SK-N-SH (cell line): ENCODE measurements around the gene GRID2IP. TPM values are rescaled to one million over a fixed set of nuclear protein-coding genes. Genes with fewer than 3 reads are reported as not detected.

ENCODE experiments used
- CTCF ChIA-PET: fragments of 300-600, 350-600 bp; formaldehyde crosslinking; extraction: SDS; loops from one replicate; lab custom pipeline; 2021; lab: Yijun Ruan, JAX
- POLR2A ChIA-PET: fragments of 350-600 bp; sonication (Branson Sonifier 250); formaldehyde crosslinking; extraction: SDS; loops from one replicate; lab custom pipeline; 2020; ENCODE audit warnings: antibody characterized with exemption, inconsistent platforms; lab: Yijun Ruan, JAX
- DNase-seq: peaks from one replicate; pipeline ENCODE4 v3.0.0; 2012
- H2AFZ ChIP-seq: fragments of 200-600 bp; sonication (generic); 2 replicates; pipeline ENCODE4 v1.8.1; 2016; ENCODE audit warnings: antibody characterized with exemption, mild to moderate bottlenecking, low read depth
- H3F3A ChIP-seq: fragments of 200-600 bp; sonication (generic); replicated peaks from 2 replicates; pipeline ENCODE3; 2016; ENCODE audit warnings: antibody characterized with exemption, mild to moderate bottlenecking; ENCODE audit not compliant: insufficient read depth
- H3K27ac ChIP-seq, 2 experiments: fragments of 200-500 bp in 1 of 2; fragments of 200-600 bp in 1 of 2; sonication (Bioruptor generic) in 1 of 2; sonication (generic), shearing (Covaris generic) in 1 of 2; 2 replicates each; pipeline versions ENCODE4 v1.5.1 to v1.6.1; 2014 to 2016; ENCODE audit warnings: low read depth in 2 of 2, inconsistent platforms in 1 of 2, low read length in 1 of 2, mild to moderate bottlenecking in 1 of 2, mixed read lengths in 1 of 2
- H3K27me3 ChIP-seq: fragments of 200-600 bp; sonication (generic), shearing (Covaris generic); 2 replicates; pipeline ENCODE4 v1.6.1; 2016; ENCODE audit warnings: mixed run types; ENCODE audit not compliant: insufficient read depth
- H3K36me3 ChIP-seq, 2 experiments: fragments of 200-500 bp in 1 of 2; fragments of 200-600 bp in 1 of 2; sonication (Bioruptor generic) in 1 of 2; sonication (generic) in 1 of 2; replicated peaks in 1 of 2; 2 replicates each; pipeline versions ENCODE3 to v1.5.1; 2014 to 2016; ENCODE audit warnings: low read length in 1 of 2, mild to moderate bottlenecking in 1 of 2; ENCODE audit not compliant: insufficient read depth in 2 of 2, control insufficient read depth in 1 of 2
- H3K4me1 ChIP-seq, 2 experiments: fragments of 200-500 bp in 1 of 2; fragments of 200-600 bp in 1 of 2; sonication (Bioruptor generic) in 1 of 2; sonication (generic), shearing (Covaris generic) in 1 of 2; 2 replicates each; pipeline versions ENCODE4 v1.5.1 to v1.6.1; 2014 to 2016; ENCODE audit warnings: low read depth in 1 of 2, low read length in 1 of 2, mixed run types in 1 of 2; ENCODE audit not compliant: insufficient read depth in 2 of 2, control insufficient read depth in 1 of 2
- H3K4me2 ChIP-seq: fragments of 200-600 bp; sonication (generic), shearing (Covaris generic); 2 replicates; pipeline ENCODE4 v1.6.1; 2017; ENCODE audit warnings: mixed run types
- H3K4me3 ChIP-seq, 2 experiments: fragments of 200-500 bp in 1 of 2; fragments of 200-600 bp in 1 of 2; sonication (Bioruptor generic) in 1 of 2; sonication (generic), shearing (Covaris generic) in 1 of 2; 2 replicates each; pipeline versions ENCODE4 v1.5.1 to v1.8.1; 2014 to 2016; ENCODE audit warnings: low read depth in 2 of 2, inconsistent platforms in 1 of 2, low read length in 1 of 2, mild to moderate bottlenecking in 1 of 2, mixed read lengths in 1 of 2, moderate library complexity in 1 of 2
- H3K79me2 ChIP-seq: fragments of 200-600 bp; sonication (generic); 2 replicates; pipeline ENCODE4 v1.8.1; 2017; ENCODE audit warnings: mild to moderate bottlenecking; ENCODE audit not compliant: insufficient read depth
- H3K9ac ChIP-seq: fragments of 200-600 bp; sonication (generic); 2 replicates; pipeline ENCODE4 v1.6.1; 2017; ENCODE audit warnings: mixed run types
- H3K9me2 ChIP-seq: fragments of 200-600 bp; sonication (generic); 2 replicates; pipeline ENCODE4 v1.6.1; 2017; ENCODE audit warnings: mixed run types
- H3K9me3 ChIP-seq: fragments of 200-600 bp; sonication (generic); 2 replicates; pipeline ENCODE4 v1.6.1; 2017; ENCODE audit warnings: mixed run types, mild to moderate bottlenecking, moderate library complexity
- H4K20me1 ChIP-seq: fragments of 200-600 bp; sonication (generic); 2 replicates; pipeline ENCODE4 v1.6.1; 2017; ENCODE audit warnings: mild to moderate bottlenecking, mixed run types; ENCODE audit not compliant: insufficient read depth
- CHD2 ChIP-seq: fragments of 150-350 bp; IDR thresholded peaks from 2 replicates; pipeline ENCODE4 v1.6.1; 2018; ENCODE audit warnings: low read length; ENCODE audit not compliant: partially characterized antibody
- FOXJ3 ChIP-seq: sonication (generic); formaldehyde crosslinking; IDR thresholded peaks from 2 replicates; pipeline ENCODE4 v1.5.1; 2020; ENCODE audit warnings: mild to moderate bottlenecking, missing genetic modification reagents
- NRF1 ChIP-seq: IDR thresholded peaks from 2 replicates; pipeline ENCODE4 v1.6.1; 2012; ENCODE audit warnings: low read depth, mild to moderate bottlenecking, low read length
- PBX3 ChIP-seq: IDR thresholded peaks from 2 replicates; pipeline ENCODE4; 2012
- RAD21 ChIP-seq: IDR thresholded peaks from 2 replicates; pipeline ENCODE4 v1.6.1; 2012; ENCODE audit warnings: mild to moderate bottlenecking, low read length
- RXRA ChIP-seq: IDR thresholded peaks from 2 replicates; pipeline ENCODE4 v1.4.0; 2012; ENCODE audit warnings: low read depth, mild to moderate bottlenecking, borderline replicate concordance
- SMC3 ChIP-seq: IDR thresholded peaks from 2 replicates; pipeline ENCODE4 v1.6.1; 2012; ENCODE audit warnings: low read depth, low read length, improper control_type of control experiment
- TCF12 ChIP-seq: IDR thresholded peaks from 2 replicates; pipeline ENCODE4 v1.4.0; 2012
- TEAD4 ChIP-seq: IDR thresholded peaks from 2 replicates; pipeline ENCODE4 v1.4.0; 2012; ENCODE audit warnings: mild to moderate bottlenecking, borderline replicate concordance; ENCODE audit not compliant: insufficient read depth
- ZBTB33 ChIP-seq: IDR thresholded peaks from 2 replicates; pipeline ENCODE4 v1.4.0; 2012; ENCODE audit warnings: low read depth, borderline replicate concordance
- WGBS: methylation state at CpG from one replicate; pipeline ENCODE4 v1.1.6; 2017; ENCODE audit warnings: low lambda C conversion rate; 5-methylcytosine and 5-hydroxymethylcytosine counted together
- polyA plus RNA-seq, 3 experiments: library from polyadenylated mRNA; depleted of rRNA; stranded (reverse); fragments of >200 nt; gene quantifications; 2 replicates each; pipeline ENCODE4 v1.2.3, GENCODE V29; 2012

GRID2IP gene
- polyA plus RNA-seq, 1 of the 3 experiments (the other 2 are of a cell fraction), result 0.03 TPM

DNA sequence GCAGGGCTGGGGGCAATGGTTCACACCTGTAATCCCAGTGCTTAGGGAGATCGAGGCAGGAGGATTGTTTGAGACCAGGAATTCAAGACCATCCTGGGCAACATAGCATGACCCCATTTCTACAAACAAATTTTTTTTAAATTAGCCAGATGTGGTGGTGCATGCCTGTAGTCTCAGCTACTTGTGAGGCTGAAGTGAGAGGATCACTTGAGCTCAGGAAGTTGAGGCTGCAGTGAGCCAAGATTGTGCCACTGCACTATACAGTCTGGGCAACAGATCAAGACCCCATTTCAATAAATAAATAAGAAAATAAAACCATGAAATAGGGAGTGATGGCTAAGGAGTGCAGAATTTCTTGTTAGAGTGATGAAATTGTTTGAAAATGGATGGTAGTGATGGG is 8.9 kb downstream of the GRID2IP start:
- no peak overlapping the region for H3K4me2 ChIP-seq
- TF ChIP-seq RXRA, result no peak
- no peak for TF ChIP-seq ZBTB33
- no peak for TF ChIP-seq FOXJ3 (CRISPR knock-in tag)
- TF ChIP-seq SMC3, result no peak
- no peak for TF ChIP-seq CHD2
- TF ChIP-seq NRF1, result no peak
- TF ChIP-seq TEAD4, result no peak
- no peak for TF ChIP-seq TCF12
- no peaks in the 10 kb centered on the region for H3K9me2 ChIP-seq
- H3K27ac ChIP-seq, result no peak overlapping the region
- no peaks in the 10 kb centered on the region for H3K4me1 ChIP-seq
- 35% methylated on average over 1 of the region's 1 CpG for WGBS
- no peaks in the 10 kb centered on the region for H3K36me3 ChIP-seq
- ChIA-PET CTCF (interaction anchor here (1.0 to 1.4 kb wide), 2 partner anchors 15 to 17 kb away, joined by 3 to 4 read pairs; no protein-coding TSS in a partner anchor), POLR2A (no interaction called here)
- no peaks in the 10 kb centered on the region for H3K79me2 ChIP-seq
- no peak overlapping the region for H2AFZ ChIP-seq
- H4K20me1 ChIP-seq, result no peaks in the 10 kb centered on the region
- DNase-seq, result no peak
- H3F3A ChIP-seq, result no peaks in the 10 kb centered on the region
- no peaks in the 10 kb centered on the region for H3K9me3 ChIP-seq
- no peak overlapping the region for H3K4me3 ChIP-seq
- H3K27me3 ChIP-seq, result no peaks in the 10 kb centered on the region
- H3K9ac ChIP-seq, result no peak overlapping the region

- H3K27ac ChIP-seq, result no peak overlapping the region
- H3K79me2 ChIP-seq, result no peaks in the 10 kb centered on the region
- H3K4me1 ChIP-seq, result no peaks in the 10 kb centered on the region; a peak in 1 of 4 replicates
- no peak overlapping the region for H3K9ac ChIP-seq
- ChIA-PET POLR2A (interaction anchor here (1.3 kb wide), 1 partner anchor 54 kb away, joined by 5 read pairs; no protein-coding TSS in a partner anchor), CTCF (interaction anchor here (0.8 to 4.6 kb wide), 10 partner anchors 10 to 53 kb away, joined by 3 to 27 read pairs (median 4); partner anchors contain the start of gene INTS15)
- H3K9me2 ChIP-seq, result no peaks in the 10 kb centered on the region
- H4K20me1 ChIP-seq, result no peaks in the 10 kb centered on the region
- TF ChIP-seq PBX3 (peak; percentile 60), RAD21 (no peak)
- H2AFZ ChIP-seq, result peak overlapping the region; percentile 63; the same call in 1 of the 2 replicates
- H3K4me3 ChIP-seq, result peak overlapping the region; percentile 43 to 62
- no peaks in the 10 kb centered on the region for H3F3A ChIP-seq
- peak overlapping the region; percentile 84 for H3K4me2 ChIP-seq
- WGBS, result 4% methylated on average over 44 of the region's 56 CpGs
- DNase-seq, result peak; percentile 100
- no peaks in the 10 kb centered on the region for H3K36me3 ChIP-seq
- H3K27me3 ChIP-seq, result peaks cover 10% of the 10 kb centered on the region; the same call in 1 of the 2 replicates
- no peaks in the 10 kb centered on the region for H3K9me3 ChIP-seq
These were observed 14.7 kb downstream of the GRID2IP start for GRCh38 chr7:6536262-6537260.
